ENCODE data around the gene GNPDA2. TPM values are rescaled to one million over a fixed set of nuclear protein-coding genes. Genes with fewer than 3 reads are reported as not detected.

GNPDA2 gene
- total and polyA plus RNA-seq, 9 of the 15 experiments (the other 6 are each of a cell fraction or from before 2014, with no cell fraction given): 10.6 to 20.4 (median 13.0) TPM

GRCh38 chr4:44726038-44726871, at the start of gene GNPDA2 (continued):
- TF ChIP-seq HMGXB4 (CRISPR knock-in tag; IDR thresholded peaks at IDR 0.05): no peak
- no peak for TF ChIP-seq PYGO2 (tag; IDR thresholded peaks at IDR 0.05)
- TF ChIP-seq PRPF4 (IDR thresholded peaks at IDR 0.05; ENCODE audit: insufficient read depth, low read depth, low read length, poor library complexity, severe bottlenecking): no peak
- TF ChIP-seq ZNF518B (CRISPR knock-in tag; IDR thresholded peaks at IDR 0.05): no peak
- TF ChIP-seq ETS1 (conservative IDR thresholded peaks at IDR 0.05; ENCODE audit: control insufficient read depth, low read depth, low read length): no peak
- no peak for TF ChIP-seq NONO (IDR thresholded peaks at IDR 0.05; ENCODE audit: low read depth in 2 of 2, low read length in 1 of 2)
- TF ChIP-seq KLF16 (IDR thresholded peaks at IDR 0.05): no peak
- peak; percentile 75 for TF ChIP-seq ZBTB7A (IDR thresholded peaks at IDR 0.05; ENCODE audit: borderline replicate concordance, control insufficient read depth, low read depth, low read length)
- TF ChIP-seq ID3 (CRISPR knock-in tag; IDR thresholded peaks at IDR 0.05): no peak
- TF ChIP-seq ID3 (tag; IDR thresholded peaks at IDR 0.05): no peak
- no peak for TF ChIP-seq TGIF2 (CRISPR knock-in tag; IDR thresholded peaks at IDR 0.05)
- no peak for TF ChIP-seq KLF6 (CRISPR knock-in tag; IDR thresholded peaks at IDR 0.05; ENCODE audit: borderline replicate concordance)
- no peak for TF ChIP-seq C11orf30 (IDR thresholded peaks at IDR 0.05; ENCODE audit: low read depth)
- TF ChIP-seq E2F8 (IDR thresholded peaks at IDR 0.05; ENCODE audit: low read depth, partially characterized antibody): no peak

Data from K562 (cell line).